Measurements from ENCODE around the gene SORCS2. TPM values are rescaled to one million over a fixed set of nuclear protein-coding genes. Genes with fewer than 3 reads are reported as not detected.

Gene SORCS2
- total and polyA plus RNA-seq, 8 donors: 4.6 to 9.7 (median 7.2) TPM

DNA sequence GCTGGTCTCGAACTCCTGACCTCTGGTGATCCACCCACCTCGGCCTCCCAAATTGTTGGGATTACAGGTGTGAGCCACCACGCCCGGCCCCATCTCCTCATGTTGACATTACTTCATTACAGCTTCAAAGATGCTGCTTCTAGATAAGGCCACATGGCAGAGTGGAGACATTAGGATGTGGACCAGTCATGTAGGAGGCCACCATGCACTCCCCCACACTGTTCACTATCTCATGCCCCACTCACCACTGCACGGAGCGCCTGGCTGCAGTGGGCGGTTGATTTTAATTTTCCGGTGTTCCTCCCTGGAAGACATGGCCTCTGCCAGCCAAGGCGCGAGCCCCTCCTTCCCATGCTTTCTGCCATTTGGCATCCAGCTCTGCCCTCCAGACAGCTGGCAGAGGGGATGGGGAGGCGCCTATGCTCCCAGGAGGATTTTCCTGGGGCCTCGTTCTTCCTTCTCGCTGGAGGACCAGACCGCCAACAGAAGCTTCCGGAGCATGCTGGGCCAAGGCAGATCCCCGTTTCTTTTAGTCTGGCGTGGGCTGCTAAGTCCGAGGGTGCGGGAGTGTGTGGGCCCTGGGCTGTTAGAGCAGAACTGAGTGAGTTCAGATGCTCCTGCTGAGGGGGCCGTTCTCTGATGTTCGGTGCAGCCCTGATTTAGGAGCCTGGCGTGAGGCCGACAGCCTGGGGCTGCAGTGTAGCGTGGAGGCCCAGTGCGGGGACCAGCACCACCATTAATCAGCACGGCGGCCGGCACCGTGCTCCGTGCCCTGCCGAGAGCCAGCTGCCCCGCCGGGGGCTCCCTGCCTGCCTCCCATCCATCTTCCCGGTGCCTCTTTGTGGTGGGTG lies 93.1 kb downstream of the SORCS2 start:
- no peak for DNase-seq
- Histone ChIP-seq H3K36me3 (no peaks in the 10 kb centered on the region), H3K27me3 (peaks cover 0 to 18% of the 10 kb centered on the region in 2 donors), H3K9me3 (no peaks in the 10 kb centered on the region), H3K4me3 (no peak overlapping the region), H3K27ac (no peak overlapping the region), H3K4me1 (no peaks in the 10 kb centered on the region)
- intact Hi-C loops (cut with DNase I): no loop called here
- ATAC-seq: no peak
- TF ChIP-seq, protein P1, sequence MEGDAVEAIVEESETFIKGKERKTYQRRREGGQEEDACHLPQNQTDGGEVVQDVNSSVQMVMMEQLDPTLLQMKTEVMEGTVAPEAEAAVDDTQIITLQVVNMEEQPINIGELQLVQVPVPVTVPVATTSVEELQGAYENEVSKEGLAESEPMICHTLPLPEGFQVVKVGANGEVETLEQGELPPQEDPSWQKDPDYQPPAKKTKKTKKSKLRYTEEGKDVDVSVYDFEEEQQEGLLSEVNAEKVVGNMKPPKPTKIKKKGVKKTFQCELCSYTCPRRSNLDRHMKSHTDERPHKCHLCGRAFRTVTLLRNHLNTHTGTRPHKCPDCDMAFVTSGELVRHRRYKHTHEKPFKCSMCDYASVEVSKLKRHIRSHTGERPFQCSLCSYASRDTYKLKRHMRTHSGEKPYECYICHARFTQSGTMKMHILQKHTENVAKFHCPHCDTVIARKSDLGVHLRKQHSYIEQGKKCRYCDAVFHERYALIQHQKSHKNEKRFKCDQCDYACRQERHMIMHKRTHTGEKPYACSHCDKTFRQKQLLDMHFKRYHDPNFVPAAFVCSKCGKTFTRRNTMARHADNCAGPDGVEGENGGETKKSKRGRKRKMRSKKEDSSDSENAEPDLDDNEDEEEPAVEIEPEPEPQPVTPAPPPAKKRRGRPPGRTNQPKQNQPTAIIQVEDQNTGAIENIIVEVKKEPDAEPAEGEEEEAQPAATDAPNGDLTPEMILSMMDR (IDR thresholded peaks at IDR 0.05): no peak

DNA sequence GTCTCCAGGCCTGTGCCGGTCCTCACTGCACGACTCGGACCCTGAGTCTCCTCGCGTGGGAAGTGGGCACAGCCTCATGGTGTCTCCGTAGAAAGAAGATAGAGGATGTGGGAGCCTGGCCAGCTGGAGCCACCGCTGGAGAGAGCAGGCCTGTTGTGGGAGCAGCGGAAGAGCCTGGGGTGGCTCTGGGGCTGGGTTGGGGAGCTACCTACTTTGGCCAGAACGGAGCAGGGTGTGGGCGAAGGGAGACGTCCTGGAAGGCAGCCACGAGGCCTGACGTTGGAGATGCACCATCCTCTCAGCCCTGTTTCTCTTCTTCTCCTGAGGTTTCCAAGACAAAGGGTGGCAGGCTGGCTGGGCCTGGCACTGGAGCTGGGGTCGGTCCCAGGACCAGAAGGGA lies 93.8 kb downstream of the SORCS2 start:
- H3K4me3 ChIP-seq: no peak overlapping the region
- no peak for ATAC-seq
- peak in 1 of 4 donors; percentile 37 for DNase-seq
- H3K36me3 ChIP-seq: no peaks in the 10 kb centered on the region
- TF ChIP-seq, protein P1 (IDR thresholded peaks at IDR 0.05): no peak
- H3K27ac ChIP-seq: no peak overlapping the region
- no peaks in the 10 kb centered on the region for H3K9me3 ChIP-seq
- intact Hi-C loops (cut with DNase I): no loop called here
- H3K4me1 ChIP-seq: no peaks in the 10 kb centered on the region
- H3K27me3 ChIP-seq: peaks cover 0 to 18% of the 10 kb centered on the region in 2 donors

DNA sequence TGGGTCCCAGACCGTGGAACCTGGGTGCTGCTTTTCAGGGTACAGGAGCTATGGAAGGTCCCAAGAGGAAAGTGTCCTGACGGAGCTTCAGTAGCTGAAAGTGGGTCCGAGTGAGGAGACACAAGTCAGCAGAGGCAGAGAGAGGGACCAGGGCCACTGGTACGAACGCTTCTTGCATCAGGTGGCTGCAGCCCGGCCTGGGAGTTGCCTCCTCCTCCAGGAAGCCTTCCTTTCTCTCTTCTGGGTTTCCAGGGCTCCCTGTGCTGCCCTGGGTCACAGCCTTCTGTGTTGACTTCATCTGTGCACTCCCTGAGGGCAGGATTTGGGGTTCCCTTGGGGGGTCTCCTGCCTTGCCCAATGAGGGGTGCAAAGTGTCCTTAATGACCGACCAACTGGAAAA lies 94.5 kb downstream of the SORCS2 start:
- no peak for ATAC-seq
- intact Hi-C loops (cut with DNase I): no loop called here
- H3K27ac ChIP-seq: no peak overlapping the region
- DNase-seq: peak in 1 of 4 donors; percentile 52
- H3K4me1 ChIP-seq: no peaks in the 10 kb centered on the region
- no peaks in the 10 kb centered on the region for H3K9me3 ChIP-seq
- H3K4me3 ChIP-seq: no peak overlapping the region
- no peaks in the 10 kb centered on the region for H3K36me3 ChIP-seq
- peaks cover 0 to 18% of the 10 kb centered on the region in 2 donors for H3K27me3 ChIP-seq
- TF ChIP-seq, protein P1 (IDR thresholded peaks at IDR 0.05): no peak

DNA sequence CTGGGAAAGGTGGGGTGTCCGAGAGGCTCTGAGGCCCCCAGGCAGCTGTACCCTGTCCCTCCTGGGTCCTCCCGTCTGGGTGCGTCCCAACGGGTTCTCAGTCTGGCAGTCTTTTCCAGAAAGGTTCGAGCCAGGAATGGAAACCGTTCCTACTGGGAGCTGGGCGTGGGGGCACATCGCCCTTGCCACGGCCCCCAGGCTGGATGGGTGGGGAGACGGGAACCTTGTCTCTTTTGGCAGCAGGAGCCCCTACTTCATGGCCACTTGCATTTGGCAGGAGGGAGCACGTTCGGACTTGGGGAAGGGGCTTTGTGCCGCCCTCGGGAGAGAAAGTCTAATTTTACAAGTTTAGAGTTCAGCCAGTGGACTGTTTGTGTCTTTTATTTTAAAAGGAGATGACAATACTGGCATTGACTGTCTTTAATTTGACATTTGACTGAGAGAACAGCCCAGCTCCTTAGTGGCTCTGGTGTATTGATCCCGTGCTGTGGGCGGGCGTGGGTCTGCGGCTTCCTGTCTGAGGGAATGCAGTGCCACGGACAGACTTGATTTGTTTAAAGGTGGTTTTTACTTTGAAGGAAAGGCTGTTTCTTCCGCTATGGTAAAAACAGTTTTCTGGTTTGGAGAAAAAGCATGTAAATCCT lies 95.1 kb downstream of the SORCS2 start:
- H3K4me3 ChIP-seq: no peak overlapping the region
- no peaks in the 10 kb centered on the region for H3K9me3 ChIP-seq
- ATAC-seq (no peak), DNase-seq (peak in 1 of 4 donors; percentile 48)
- no peaks in the 10 kb centered on the region for H3K36me3 ChIP-seq
- no peak overlapping the region for H3K27ac ChIP-seq
- TF ChIP-seq, protein P1 (IDR thresholded peaks at IDR 0.05): no peak
- intact Hi-C loops (cut with DNase I): no loop called here
- H3K27me3 ChIP-seq: peaks cover 0 to 18% of the 10 kb centered on the region in 2 donors
- H3K4me1 ChIP-seq: no peaks in the 10 kb centered on the region

DNA sequence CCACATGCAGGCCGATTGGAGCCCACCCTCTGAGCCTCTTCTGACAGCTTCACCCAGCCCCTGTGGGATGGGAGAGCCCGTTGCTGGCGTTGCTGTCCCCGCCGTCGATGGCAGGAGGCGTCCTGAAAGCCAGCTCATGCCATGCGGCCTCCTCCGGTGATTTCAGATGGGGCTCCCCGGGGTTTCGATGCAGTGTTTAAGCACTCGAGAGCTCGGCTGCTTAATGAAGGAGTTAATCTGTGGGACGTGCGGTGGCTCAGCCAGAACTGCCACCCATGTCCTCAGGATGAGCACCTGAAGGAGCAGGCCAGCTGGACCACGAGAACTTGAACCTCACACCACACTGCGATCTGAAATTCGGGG lies 95.6 kb downstream of the SORCS2 start:
- intact Hi-C loops (cut with DNase I): no loop called here
- TF ChIP-seq, protein P1 (IDR thresholded peaks at IDR 0.05): no peak
- peaks cover 0 to 18% of the 10 kb centered on the region in 2 donors for H3K27me3 ChIP-seq
- no peaks in the 10 kb centered on the region for H3K36me3 ChIP-seq
- no peak overlapping the region for H3K27ac ChIP-seq
- no peak overlapping the region for H3K4me3 ChIP-seq
- H3K9me3 ChIP-seq: no peaks in the 10 kb centered on the region
- no peaks in the 10 kb centered on the region for H3K4me1 ChIP-seq
- ATAC-seq (no peak), DNase-seq (peak in 1 of 4 donors; percentile 60)

Data from left lung (tissue), 10 donors.